Left lobe of liver (tissue), 2 donors: Measurements from ENCODE around the gene SPATS2L. TPM values are rescaled to one million over a fixed set of nuclear protein-coding genes. Genes with fewer than 3 reads are reported as not detected.

Experiments used
- ATAC-seq: fragments of 200-7000 bp; cut with Tn5 transposase; one replicate; pipeline ENCODE4 v1.9.1; 2020; ENCODE audit warnings: mild to moderate bottlenecking, moderate library complexity
- DNase-seq: peaks from one replicate; pipeline ENCODE4 v3.0.0-alpha.2; 2020; ENCODE audit warnings: low spot score
- total RNA-seq: library from RNA; stranded (reverse); gene quantifications from one replicate; pipeline ENCODE4 v1.2.1, GENCODE V29; 2021
- donor health status: DM: no; HTN: no; CAD: no; lungs with moderate emphysema.
- donor health status: DM: no; HTN: yes; CAD: no.

Gene SPATS2L
- total RNA-seq, 1 donor from 2014 or later, result 66.8 TPM

DNA sequence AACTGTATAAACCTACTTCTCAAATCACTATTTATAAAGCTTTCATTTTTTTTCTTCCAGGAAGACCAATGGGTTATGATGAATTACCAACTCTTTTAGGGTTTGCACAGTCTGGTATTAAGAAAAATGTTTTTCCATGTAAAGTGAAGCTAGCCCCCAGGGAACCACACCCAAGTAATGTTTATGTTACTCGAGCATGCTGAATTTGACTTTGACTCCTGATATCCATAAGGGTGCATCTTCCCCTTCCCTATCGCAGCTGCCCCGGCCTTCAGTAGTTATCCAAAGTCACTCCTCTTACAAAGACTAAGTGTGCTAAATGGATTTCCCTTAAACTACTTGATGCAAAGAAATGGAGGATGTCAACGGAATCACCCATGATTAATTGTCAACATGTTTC lies 181.7 kb downstream of the SPATS2L start:
- DNase-seq, result no peak
- ATAC-seq, result no peak

DNA sequence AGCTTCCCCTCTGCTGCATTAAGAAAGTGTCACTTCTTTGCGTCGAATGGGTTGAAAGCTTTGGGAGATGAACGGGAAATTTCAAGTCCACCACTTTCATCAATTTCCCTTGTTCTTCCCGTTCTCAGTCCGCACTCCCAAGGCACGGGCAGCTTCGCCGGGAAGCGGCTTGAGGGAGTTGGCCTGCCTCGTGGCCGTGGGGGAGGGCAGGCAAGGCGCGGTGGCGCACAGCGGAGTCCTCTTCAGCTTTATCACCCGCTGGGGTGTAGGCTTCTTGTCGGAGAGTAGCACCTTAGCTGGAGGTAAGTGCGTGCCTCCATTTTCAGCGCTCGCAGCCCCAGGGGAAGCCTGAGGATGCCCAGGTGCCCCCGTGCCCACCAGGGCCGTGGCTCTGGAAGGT lies 183.5 kb downstream of the SPATS2L start:
- DNase-seq (no peak), ATAC-seq (no peak)

DNA sequence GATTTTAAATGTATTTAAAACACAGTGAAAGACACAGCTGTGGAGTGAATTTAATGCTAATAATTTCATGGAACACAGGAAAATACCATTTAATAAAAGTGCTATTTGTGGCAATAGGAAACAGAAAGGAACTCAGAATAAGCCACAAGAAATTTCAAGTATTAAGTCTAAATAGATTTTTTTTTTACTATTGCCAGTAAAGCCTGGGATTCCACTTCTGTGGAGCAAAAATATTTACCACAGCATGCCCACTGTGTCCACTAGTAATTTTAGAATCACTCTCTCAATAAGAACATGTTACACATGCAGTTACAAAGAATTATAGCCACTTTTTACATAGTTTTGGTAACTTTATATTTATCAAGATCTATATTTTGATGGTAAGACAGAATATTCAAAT lies 186.2 kb downstream of the SPATS2L start:
- DNase-seq, result no peak
- ATAC-seq, result no peak

DNA sequence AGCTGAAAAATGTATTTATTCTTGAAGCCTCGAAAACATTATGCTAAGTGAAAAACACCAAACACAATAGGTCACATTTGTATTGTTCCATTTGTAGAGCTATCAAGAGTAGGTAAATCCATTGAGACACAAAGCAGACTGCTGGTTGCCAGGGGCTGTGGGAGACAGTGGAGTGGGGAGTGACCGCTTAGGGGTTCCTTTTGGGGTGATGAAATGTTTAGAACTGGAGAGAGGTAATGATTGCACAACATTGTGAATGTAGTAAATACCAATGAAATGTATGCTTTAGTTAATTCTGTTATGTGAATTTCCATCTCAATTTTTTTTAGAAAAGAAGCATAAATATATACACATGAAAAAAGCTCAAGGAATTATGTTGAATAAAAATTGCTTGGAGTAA lies 187.6 kb downstream of the SPATS2L start:
- ATAC-seq (no peak), DNase-seq (no peak)

DNA sequence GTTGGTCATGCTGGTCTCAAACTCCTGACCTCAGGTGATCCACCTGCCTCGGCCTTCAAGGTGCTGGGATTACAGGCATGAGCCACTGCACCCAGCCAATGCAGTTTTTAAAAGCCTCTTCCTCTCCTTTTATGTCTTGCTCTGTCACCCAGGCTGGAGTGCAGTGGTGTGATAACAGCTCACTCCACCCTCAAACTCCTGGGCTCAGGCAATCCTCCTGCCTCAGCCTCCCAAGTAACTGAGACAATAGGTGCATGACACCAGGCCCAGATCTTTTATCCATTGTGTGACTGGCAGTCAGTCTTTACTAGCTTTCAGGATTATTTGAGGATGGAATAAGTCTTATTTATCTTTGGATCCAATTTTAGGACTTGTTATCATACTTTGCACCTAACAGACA lies 190.2 kb downstream of the SPATS2L start:
- no peak for DNase-seq
- ATAC-seq, result no peak

DNA sequence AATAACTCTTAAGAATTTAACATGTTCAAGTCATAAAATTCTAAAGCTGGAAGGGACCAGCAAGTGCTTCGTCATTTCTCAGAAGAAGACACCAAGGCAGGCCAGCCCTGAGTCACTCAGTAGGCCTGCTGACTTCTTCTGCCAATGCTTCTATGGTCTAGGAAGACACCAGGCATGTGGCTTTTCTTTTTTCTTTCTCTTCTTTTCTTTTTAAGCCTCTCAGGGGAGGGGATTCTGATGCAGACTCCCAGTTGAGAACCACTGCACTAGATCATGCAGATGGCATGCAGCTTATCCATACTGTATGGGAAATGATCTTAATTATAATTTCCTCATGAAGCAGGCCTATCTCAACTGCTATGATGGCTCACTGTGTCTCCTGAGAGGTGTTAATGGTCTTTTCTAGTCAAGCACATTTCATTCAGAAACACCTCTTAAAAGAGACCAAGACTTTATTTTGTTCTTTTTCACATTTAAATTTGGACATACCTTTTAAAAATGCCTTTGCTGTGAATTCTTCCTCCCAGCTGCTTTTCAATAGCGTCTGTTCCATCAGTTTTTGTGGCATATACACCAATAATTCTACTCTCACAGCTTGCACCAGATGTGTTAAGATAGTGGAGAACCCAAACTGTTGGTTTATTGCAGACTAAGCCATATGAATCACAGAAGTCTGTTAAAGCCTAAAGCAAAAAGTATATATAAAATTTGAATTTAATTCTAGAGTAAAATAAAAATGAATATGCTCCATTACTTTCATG lies 192.1 kb downstream of the SPATS2L start:
- DNase-seq, result no peak
- no peak for ATAC-seq

DNA sequence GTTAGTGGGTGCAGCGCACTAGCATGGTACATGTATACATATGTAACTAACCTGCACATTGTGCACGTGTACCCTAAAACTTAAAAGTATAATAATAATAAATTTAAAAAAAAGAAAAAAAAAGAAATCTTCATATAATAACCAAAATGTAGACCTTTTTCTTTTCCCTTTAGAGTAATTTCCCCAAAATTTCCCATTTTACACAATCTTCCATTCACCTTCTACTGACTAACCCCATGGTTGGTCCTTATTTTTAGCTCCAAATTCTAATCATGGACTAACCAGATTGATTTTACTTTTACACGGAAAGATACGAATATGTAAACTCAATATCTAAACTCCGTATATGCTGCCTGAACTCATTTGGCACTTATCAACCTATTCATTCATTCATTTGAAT lies 195.7 kb downstream of the SPATS2L start:
- no peak for DNase-seq
- no peak for ATAC-seq

DNA sequence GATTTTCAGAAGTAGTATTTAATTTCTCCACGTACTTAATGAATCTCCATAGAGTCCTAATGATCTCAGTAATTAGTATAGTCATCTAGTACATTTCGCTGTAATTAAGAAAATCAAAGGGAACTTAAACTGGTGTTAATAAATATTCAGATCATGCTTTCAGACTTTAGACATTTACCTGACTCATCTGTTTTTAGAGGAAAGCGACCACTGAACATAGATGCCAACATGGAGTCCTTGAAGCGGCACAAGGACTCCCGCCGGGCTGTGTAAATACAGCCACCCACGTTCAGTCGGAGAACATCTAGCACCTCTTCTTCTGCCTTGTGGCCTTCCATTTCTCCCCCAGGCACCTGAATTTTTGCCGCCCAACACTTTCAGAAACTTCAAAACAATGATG lies 200.2 kb downstream of the SPATS2L start:
- DNase-seq (no peak), ATAC-seq (no peak)

DNA sequence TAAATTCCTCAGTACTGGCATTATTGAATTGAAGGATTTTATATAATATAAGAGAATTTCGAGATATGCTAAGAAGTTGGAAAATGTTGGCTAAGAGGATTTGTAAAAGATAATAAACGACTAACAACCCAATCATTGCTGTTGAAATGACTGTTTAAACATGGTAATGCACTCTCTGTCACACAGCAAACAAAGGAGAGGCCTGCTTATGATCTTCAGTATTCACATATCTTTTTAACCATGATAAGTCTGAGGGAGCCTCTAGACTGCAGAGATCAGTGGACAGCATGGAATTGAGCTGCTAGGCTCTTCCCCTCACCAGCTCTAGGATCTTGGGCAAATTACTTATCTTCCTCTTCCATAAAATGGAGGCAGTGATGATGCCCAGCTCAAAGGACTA lies 200.7 kb downstream of the SPATS2L start:
- no peak for ATAC-seq
- DNase-seq, result no peak

DNA sequence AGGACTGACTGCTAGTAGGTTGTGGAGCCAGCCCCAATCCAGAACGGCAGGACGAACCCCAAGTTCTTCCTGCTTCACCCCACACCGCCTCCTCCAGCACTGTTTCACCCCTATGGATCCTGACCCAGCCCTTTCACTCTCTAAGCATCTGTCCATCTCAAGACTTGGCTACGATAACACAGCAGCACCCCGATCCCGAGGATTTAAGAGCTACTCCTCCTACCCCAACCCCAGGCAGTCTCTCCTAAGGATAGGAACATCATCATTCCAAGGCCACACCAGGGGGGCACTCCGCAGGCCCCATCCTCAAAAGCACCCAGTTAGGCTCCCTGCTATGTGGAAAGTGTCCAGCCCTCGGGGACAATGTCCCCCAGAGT lies 202.7 kb downstream of the SPATS2L start:
- ATAC-seq (peak; percentile 2), DNase-seq (no peak)

DNA sequence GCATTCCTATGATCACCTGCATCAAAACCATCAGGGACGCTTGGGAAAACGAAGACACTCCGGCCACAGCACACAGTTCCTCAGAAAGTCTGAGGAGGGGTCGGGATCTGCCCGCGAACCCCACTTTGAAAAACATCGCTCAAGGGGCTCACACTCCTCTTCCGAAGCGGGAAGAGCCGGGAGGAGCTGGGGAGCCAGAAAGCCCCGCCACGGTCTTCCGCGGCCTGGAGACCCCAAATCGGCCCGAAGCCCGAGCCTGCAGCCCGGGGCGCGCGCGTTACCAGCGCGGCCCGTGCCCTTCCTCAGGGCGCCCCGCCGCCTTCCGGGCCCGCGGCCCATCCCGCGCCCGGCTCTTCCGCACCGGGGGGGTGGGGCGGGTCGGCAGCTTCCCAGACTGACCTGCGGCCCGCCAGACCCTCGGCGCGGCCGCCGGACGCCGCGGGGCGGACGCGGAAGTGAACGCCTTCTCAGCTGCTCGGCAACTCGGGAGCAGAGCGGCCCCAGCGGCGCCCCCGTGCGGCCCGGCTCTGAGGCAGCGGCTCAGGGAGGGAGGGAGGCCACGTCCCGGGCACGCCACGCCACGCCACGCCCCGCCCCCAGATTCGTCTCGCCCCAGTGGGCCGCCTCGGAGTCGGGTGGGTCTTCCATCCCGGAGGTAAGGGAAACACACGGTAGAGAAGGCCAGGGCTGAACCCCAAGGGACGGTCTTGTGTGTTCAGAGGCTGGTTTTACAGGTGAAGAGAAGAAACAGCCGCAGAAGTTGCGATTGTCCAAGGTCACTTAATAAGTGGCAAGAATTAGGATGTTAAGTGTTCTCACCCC lies 203.3 kb downstream of the SPATS2L start, which contains the start of gene KCTD18:
Gene KCTD18, minus strand, starts transcription at position 457 of the 822 bp plus-strand sequence. CDS start 3,052 bp downstream, outside the sequence.
- ATAC-seq (peak; percentile 99), DNase-seq (peak; percentile 93)

DNA sequence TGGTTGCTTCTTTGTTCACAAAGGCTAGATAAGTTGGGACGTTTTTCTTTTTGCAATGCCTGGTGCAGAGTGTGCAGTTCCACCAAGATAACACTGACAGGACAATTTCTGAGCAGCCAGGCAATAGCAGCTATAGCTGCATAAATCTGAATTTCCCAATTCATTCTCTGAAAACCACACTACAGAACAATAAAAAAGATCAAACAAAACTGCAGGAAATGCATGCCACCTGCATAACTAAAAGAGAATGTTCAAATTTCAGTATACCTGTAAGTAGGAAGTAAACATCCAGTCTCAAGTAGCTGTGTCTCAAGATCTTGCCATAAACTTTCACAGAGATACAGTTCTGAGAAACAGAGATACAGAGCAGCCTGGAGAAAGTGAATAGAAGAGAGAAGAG lies 208.7 kb downstream of the SPATS2L start:
- ATAC-seq (no peak), DNase-seq (no peak)

DNA sequence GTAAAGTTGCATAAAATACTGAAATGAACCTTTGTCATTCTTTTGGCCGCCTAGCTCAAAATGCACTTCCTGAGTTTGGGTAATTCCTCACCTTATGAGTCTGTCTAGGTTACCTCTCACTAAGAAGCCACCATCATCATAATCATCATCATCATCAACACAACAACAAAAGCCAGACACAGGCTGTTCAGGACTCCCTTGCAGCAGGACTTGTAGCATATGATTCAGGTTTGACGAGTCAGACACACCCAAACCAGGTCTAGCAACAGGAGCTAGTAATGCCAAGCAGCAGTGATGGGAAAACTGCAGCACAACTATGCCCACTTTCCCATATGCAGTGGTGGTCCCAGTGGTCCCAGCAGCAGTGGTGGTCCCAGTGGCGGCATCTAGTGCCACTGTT lies 216.7 kb downstream of the SPATS2L start:
- DNase-seq (no peak), ATAC-seq (no peak)

DNA sequence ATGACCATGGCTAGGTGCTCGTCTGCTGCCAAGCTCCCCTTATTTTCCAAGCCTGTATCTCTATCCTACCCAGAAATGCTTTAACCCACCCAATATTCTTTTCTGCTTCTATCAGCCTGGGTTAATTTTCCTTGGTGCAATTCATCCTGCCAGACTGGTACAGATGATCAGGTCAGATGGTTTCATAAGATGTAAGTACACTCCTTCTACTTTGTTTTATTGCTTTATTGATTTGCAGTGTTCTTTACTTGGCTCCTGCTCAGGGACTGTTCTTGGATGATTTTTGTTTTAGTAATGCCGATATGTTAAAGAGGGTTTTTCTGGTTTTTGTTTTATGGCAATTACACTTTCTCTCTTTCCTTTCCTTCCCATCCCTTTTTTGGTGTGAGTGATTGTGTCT lies 217.1 kb downstream of the SPATS2L start:
- no peak for DNase-seq
- no peak for ATAC-seq

DNA sequence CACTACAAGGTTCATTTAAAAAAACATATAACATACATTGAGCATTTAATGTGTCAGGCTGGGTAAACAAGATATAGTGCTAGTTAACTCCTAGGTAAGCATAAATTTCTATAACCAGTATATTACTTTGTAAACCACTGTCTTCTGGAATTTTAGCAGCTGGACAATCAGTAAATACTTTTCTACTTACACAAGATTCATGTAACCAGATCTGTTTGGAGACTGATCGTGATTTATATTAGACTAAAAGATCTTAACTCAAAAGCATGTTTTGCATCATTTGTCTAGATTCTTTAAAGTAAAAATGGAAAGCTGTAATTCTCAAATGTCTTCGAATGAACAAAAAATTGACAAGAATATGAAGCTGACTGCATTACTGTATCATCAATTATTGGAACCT lies 218.6 kb downstream of the SPATS2L start:
- no peak for DNase-seq
- no peak for ATAC-seq

DNA sequence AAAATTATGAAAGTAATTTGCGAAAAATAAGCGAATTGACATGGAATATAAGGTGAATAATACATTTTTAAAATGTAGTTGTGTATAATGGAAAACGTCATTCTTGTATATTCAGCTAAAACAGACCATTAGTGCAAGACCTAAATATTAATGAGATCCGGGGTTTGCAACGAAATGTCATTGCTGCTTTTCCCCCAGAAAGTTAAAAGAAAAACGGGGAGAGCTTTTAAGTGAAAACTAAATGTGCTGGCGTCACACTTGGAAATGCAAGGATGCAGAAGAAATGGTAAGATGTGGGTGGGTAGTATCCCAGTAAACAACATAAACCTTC lies 219.0 kb downstream of the SPATS2L start:
- ATAC-seq (no peak), DNase-seq (no peak)

DNA sequence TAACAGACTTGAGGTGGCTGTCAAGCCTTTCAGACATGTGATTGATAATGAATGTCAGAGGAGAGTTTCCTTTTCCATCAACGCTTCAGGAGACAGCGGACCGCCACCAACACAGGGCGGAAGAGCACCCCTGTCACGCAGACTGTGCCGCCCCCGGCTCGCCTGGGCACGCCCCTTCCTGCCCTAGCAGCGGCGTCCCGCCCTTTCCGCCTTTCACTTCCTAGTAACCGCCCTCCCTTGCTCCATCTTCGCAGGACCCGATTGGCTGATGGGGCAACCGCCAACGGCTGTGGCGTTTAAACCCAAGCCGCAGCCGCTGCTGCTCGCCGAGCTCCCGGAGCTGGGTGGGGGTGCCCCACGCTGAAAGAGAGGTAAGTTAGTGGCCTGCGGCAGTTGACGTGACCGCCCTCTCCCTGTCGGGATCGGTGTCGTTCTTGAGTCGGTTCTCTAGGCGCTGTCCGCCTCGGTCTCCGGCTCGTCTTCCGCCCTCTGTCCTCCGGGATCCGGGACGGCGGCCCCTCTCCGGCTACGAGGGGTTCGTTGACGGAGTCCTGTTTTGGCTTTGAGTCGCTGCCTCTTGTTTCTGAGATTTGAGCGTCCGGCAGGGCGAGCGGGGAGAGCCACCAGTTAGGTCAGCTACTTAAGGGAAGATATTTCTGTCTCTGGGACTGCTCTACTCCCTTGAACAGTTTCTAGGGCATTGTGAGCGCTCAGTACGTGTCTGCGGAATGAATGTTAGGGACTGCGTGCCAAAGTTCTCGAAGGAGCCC lies 219.6 kb downstream of the SPATS2L start, which contains the start of gene SGO2:
Gene SGO2, plus strand, starts transcription at position 326 of the 770 bp plus-strand sequence. CDS start 6,769 bp downstream, outside the sequence.
- DNase-seq (peak; percentile 93), ATAC-seq (peak; percentile 100)

DNA sequence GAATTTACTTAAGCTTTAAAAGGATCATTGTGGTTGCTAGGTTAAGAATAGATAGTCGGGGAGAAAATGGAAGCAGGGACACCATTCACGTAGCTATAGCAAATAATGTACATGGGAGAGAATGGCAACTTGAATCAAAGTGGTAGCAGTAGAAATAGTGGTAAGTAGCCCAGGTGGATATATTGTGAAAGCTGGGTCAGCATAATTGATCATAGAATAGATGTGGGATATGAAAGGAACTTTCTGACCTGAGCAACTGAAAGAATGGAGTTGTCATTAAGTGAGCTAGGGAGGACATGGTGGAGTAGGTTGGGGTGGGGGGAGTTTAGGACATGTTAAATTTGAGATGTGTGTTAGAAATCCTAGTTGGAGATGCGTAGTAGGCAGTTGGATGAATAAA lies 221.7 kb downstream of the SPATS2L start:
- DNase-seq, result no peak
- no peak for ATAC-seq
